ENCODE results near the gene GSTM3.
"Not testable (repeated sequence)": the region's sequence is repeated elsewhere in the genome, so short reads cannot be mapped to it uniquely, and the experiment has no call there.

Gene GSTM3

GRCh38 chr1:109761227-109762038, 20.6 kb upstream of the GSTM3 start:
- DNase-seq = no peak

- no peak for DNase-seq
Measured at GRCh38 chr1:109760581-109761226, 19.9 kb upstream of the GSTM3 start.

DNA sequence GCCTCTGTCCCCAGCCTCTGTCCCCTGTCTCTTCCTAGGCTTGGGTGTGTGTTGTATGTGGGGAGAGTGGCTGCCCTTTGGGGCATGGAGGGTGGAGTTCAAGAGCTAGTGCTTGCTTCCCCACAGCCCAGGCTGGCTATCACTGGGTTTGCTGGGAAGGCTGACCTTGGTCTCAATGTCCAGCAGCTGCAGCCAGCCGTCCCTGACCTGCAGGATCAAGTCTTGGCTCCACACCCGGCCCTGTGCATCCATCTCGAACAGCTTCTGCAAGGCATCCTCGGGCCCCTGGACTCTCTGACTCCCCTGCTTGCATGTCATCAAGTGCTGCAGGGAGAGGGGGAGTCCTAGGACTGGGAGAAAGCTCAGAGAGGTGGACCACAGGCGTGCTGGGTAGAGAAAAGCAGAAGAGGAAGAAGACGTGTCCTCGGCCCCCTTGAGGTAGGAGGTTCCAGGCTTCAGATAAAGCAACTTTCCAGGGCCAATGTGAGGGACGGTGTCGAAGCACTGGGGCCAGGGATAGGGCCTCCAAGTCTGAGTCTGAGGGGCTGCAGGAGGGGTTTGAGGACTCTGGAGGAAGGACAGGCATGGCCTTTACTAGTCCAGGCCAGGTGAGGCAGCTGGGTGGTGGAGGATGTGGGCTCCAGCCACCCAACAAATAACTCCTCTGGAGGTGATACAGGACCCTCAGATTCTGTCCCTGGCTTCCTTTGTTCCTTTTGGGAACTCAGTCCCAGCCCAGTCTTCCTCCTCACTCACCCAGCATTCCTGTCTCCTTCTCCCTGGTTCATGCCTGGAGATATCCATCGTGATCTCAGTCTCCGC, 18.9 kb upstream of the GSTM3 start:
- no peak for DNase-seq

- DNase-seq = no peak
Measured at GRCh38 chr1:109757936-109758786, 17.3 kb upstream of the GSTM3 start.

GRCh38 chr1:109756848-109757521, 16.1 kb upstream of the GSTM3 start:
- no peak for DNase-seq

DNA sequence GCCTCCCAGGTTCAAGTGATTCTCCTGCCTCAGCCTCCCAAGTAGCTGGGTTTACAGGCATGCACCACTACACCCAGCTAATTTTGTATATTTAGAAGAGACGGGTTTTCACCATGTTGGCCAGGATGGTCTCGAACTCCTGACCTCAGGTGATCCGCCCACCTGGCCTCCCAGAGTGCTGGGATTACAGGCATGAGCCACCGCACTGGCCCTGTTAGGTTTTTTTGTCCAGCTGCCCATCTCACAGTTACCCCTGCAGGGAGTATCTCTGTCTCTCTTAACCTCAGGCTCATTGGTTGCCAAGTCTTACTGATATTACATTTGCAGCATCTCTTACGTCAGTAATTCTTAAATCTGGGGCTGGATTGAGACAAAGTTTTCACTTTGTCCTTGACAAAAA, 15.5 kb upstream of the GSTM3 start:
- not testable (repeated sequence) for DNase-seq

DNA sequence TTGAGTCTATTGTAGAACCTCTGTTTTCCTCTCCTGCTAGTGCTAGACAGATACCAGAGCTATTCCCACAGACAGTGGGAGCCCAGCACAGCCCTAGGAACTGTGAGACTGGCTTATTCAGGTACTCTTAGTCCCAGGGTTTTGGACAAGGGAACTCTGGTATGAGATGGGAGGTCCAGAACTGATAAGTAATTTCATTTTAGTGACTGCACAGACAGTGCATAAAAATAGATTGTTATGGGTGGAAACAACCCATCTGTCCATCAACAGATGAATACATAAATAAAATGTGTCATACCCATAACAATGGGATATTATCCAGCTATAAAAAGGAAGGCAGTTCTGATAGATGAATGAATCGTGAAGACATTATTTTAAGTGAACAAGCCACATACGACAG, 13.9 kb upstream of the GSTM3 start:
- DNase-seq = no peak

DNA sequence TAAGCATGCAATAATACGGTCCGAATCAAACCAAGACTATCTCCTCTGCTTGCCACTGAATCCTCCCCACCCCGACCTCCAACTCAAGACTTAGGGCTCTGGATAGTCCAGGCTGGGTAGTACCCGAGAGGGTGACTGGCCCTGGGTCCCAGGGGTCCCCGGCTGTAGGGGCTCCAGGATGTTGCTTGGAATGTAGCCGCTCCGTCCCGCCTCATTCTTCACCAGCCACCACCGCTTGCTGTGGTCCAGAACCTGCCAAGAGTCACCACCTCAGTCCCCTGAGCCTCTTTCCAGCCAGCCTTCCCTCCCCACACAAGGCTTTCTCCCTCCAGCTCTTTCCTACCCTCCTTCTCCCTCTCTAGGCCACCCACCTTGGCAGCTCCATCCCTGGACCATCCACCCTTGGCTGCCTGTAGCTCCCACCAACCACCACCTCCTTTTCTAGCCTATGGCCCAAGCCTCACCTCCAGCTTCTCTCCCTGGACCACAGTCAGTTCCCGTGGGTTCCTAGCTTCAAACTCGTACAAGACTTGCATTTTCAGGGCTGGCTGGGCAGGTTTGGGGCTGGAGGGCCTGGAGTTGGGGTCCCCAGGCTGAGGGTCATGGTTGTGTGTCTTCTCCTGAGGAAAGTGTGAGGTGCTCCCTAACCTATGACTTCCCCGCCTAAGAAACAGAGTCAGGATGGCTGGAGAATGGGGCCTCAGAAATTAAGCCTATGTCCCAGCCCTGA, 10.9 kb upstream of the GSTM3 start:
- DNase-seq = no peak

GRCh38 chr1:109750920-109751319, 10.1 kb upstream of the GSTM3 start:
- DNase-seq = no peak

- DNase-seq = no peak
Measured at GRCh38 chr1:109750241-109750882, 9.5 kb upstream of the GSTM3 start.

DNA sequence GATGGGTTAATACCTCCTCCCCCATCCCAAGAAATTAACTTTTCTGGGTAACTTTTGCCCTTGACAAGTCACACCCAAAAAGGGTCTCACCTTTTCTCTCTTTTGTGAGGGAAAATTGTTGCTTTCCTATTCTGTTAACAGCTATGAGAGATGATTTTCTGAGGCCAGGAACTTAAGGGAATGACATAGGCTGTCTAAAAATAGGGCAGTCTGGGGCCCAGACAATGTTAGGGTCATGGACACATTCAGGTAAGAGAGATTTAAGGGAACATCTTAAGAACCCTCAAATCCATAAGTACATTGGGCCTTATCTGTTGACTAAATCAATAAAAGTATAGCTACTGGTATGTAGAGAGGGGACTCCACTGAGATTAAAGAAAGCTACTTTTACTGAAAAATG, 8.4 kb upstream of the GSTM3 start:
- no peak for DNase-seq

DNA sequence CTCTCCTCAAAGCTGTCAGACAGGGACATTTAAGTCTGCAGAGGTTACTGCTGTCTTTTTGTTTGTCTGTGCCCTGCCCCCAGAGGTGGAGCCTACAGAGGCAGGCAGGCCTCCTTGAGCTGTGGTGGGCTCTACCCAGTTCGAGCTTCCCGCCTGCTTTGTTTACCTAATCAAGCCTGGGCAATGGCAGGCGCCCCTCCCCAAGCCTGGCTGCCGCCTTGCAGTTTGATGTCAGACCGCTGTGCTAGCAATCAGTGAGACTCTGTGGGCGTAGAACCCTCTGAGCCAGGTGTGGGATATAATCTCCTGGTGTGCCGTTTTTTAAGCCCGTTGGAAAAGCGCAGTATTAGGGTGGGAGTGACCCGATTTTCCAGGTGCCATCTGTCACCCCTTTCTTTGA, 7.5 kb upstream of the GSTM3 start:
- not testable (repeated sequence) for DNase-seq

DNA sequence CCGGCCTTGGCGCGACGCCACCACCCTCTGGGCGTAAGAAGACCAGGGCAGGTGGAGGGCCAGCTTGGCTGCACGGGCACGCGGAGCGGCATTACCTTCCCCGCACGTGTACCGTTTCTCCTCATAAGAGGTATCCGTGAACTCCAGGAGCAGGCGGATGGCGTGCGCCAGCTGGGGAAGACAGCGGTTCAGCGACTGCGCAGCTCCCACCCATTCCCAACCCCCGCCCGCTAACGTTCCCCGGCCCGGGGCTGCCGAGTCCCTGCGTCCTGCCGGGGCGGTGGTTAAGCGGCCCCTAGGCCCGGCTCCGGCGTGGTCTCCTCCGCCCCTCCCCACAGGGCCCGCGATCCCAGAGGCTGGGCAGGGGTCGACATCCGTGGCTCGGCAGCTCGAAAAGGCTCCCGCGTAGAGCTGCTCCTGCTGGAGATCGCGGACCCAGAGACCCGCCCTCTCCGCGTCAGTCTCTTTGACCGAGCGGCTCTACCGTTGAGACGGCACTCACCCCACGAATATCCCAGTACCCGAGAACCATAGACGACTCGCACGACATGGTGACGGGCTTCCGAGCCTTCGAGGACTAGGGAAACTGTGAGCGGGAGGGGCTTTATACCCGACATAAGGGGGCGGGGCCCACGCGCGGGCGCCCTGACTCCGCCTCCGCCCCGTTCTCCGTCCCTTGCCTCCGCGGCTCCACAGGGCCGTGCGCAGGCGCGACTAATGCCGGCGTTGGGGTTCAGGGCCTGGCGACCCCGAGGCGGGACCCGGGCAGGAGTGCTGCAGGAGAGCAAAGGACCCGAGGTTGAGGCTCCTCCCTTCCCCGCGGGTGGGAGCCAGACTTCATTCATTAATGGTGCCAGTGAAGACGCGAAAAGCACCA, 862 bp downstream of the GSTM3 start:
- peak; percentile 86 for DNase-seq

GRCh38 chr1:109733236-109733870, 7.5 kb downstream of the GSTM3 start:
- DNase-seq = no peak

DNA sequence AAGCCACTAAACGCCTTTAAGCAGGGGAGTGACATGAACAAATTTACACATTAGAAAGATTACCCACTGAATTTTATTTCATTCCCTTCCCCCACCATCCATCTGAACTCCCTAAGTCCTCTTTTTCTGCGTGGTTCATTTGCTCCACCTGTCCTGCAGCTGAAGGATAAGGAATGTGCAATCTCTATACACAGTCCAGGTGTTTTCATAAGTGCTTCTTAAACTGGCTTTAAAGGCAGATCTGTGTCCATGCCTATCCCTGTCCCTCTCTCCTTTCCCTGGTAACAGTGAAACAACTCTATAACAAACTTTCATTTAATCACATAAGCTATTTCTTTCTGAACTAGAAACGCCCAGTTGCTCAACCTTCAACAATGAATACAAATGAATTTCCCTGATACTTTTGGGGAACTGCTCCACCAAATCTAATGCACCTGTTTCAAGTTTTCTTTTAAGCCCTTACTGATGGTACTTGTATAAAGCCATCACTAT, 8.4 kb downstream of the GSTM3 start:
- DNase-seq = no peak

- no peak for DNase-seq
Measured at GRCh38 chr1:109730666-109731065, 10.2 kb downstream of the GSTM3 start.

DNA sequence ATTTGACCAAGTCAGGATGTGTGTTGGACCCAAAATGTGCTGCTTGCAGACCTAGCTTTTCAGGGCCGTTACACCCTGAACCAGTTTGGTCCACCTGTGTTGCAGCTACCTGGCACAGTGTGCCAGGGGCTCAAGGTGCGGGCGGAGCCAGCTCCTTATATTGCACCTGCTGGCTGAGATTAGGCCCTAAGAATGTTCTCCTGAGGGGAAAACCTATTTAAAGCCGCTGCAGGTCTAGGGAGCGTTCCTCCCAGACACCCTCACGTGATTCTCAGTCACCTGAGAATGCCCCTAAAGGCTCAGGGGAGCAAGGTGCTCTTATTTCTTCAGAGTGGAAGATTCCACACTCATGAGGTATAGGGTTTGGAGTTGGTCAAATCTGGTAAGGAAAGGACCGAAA, 12.0 kb downstream of the GSTM3 start:
- DNase-seq = no peak

- DNase-seq = no peak
Measured at GRCh38 chr1:109726728-109727373, 14.0 kb downstream of the GSTM3 start.

GRCh38 chr1:109726007-109726406, 14.8 kb downstream of the GSTM3 start:
- DNase-seq = no peak
